ENCODE results near the gene ZNF469. TPM values are rescaled to one million over a fixed set of nuclear protein-coding genes. Genes with fewer than 3 reads are reported as not detected.

The ZNF469 gene
- polyA plus RNA-seq, 1 donor (not counting 4 experiments of a cell fraction or from before 2014, with no cell fraction given): not detected

DNA sequence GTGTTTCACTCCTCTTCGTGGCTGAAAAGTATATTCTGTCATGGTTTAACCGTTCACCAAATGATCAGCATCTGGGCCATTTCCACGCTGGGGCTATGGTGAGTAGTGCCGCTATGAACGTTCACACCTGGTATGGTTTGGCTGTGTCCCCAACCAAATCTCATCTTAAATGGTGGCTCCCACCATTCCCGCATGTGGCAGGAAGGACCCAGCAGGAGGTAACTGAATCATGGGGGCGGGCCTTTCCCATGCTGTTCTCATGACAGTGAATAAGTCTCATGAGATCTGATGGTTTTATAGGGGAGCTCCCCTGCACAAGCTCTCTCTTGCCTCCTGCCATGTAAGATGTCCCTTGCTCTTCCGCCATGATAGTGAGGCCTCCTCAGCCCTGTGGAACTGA lies 45.7 kb upstream of the ZNF469 start:
- no peak for DNase-seq (ENCODE audit: low read depth, low spot score)
- TF ChIP-seq, protein P1, sequence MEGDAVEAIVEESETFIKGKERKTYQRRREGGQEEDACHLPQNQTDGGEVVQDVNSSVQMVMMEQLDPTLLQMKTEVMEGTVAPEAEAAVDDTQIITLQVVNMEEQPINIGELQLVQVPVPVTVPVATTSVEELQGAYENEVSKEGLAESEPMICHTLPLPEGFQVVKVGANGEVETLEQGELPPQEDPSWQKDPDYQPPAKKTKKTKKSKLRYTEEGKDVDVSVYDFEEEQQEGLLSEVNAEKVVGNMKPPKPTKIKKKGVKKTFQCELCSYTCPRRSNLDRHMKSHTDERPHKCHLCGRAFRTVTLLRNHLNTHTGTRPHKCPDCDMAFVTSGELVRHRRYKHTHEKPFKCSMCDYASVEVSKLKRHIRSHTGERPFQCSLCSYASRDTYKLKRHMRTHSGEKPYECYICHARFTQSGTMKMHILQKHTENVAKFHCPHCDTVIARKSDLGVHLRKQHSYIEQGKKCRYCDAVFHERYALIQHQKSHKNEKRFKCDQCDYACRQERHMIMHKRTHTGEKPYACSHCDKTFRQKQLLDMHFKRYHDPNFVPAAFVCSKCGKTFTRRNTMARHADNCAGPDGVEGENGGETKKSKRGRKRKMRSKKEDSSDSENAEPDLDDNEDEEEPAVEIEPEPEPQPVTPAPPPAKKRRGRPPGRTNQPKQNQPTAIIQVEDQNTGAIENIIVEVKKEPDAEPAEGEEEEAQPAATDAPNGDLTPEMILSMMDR (optimal IDR thresholded peaks at IDR 0.05 in 1 of 3, IDR thresholded peaks at IDR 0.05 in 1 of 3, conservative IDR thresholded peaks at IDR 0.05 in 1 of 3; ENCODE audit: extremely low read depth in 1 of 3, insufficient read depth in 2 of 3, low read length in 3 of 3): no peak
- TF ChIP-seq EZH2 (IDR thresholded peaks at IDR 0.05; ENCODE audit: low read length): no peak
- H3K36me3 ChIP-seq (ENCODE audit: control insufficient read depth in 2 of 2, extremely low read depth in 1 of 2, insufficient read depth in 2 of 2, low read length in 2 of 2): no peaks in the 10 kb centered on the region

GRCh38 chr16:88337538-88337937 lies 45.2 kb upstream of the ZNF469 start:
- FAIRE-seq: no peak

More for the DNA sequence above, 45.7 kb upstream of the ZNF469 start:
- no peak overlapping the region for H3K27ac ChIP-seq (ENCODE audit: control insufficient read depth, insufficient read depth, low read length)
- H3K4me2 ChIP-seq (ENCODE audit: control insufficient read depth, extremely low read depth, insufficient read depth, low read depth, low read length): no peak overlapping the region
- H3K9me3 ChIP-seq (ENCODE audit: control insufficient read depth, low read depth, low read length): no peaks in the 10 kb centered on the region
- no peak for FAIRE-seq
- no peaks in the 10 kb centered on the region for H3K79me2 ChIP-seq (ENCODE audit: control insufficient read depth, insufficient read depth, low read length)
- peaks cover 16% of the 10 kb centered on the region for H3K4me1 ChIP-seq (ENCODE audit: control insufficient read depth, extremely low read depth, insufficient read depth, low read length)
- no peak overlapping the region for H2AFZ ChIP-seq (ENCODE audit: control insufficient read depth, low read length)
- dilution Hi-C loops (cut with MboI; ENCODE audit: extremely low pct_ligation_motif_present, low sequenced_read_pairs): no loop called here
- no peaks in the 10 kb centered on the region for H4K20me1 ChIP-seq (ENCODE audit: control insufficient read depth, extremely low read depth, insufficient read depth, low read length)
- no peak overlapping the region for H3K4me3 ChIP-seq (ENCODE audit: control insufficient read depth in 2 of 3, extremely low read depth in 1 of 3, insufficient read depth in 2 of 3, low read depth in 1 of 3, low read length in 3 of 3)
- no peak overlapping the region for H3K9ac ChIP-seq (ENCODE audit: control insufficient read depth, extremely low read depth, insufficient read depth, low read length)
- peaks cover 9% of the 10 kb centered on the region for H3K27me3 ChIP-seq (ENCODE audit: control insufficient read depth, extremely low read depth, insufficient read depth, low read length)
- H3K9me1 ChIP-seq (ENCODE audit: control insufficient read depth, extremely low read depth, insufficient read depth, low read length): no peaks in the 10 kb centered on the region

More at GRCh38 chr16:88337538-88337937, 45.2 kb upstream of the ZNF469 start:
- TF ChIP-seq, protein P1 (optimal IDR thresholded peaks at IDR 0.05 in 1 of 3, IDR thresholded peaks at IDR 0.05 in 1 of 3, conservative IDR thresholded peaks at IDR 0.05 in 1 of 3; ENCODE audit: extremely low read depth in 1 of 3, insufficient read depth in 2 of 3, low read length in 3 of 3): no peak
- no peak for TF ChIP-seq EZH2 (IDR thresholded peaks at IDR 0.05; ENCODE audit: low read length)
- H3K27me3 ChIP-seq (ENCODE audit: control insufficient read depth, extremely low read depth, insufficient read depth, low read length): peaks cover 13% of the 10 kb centered on the region
- H3K4me3 ChIP-seq (ENCODE audit: control insufficient read depth in 2 of 3, extremely low read depth in 1 of 3, insufficient read depth in 2 of 3, low read depth in 1 of 3, low read length in 3 of 3): no peak overlapping the region
- H3K36me3 ChIP-seq (ENCODE audit: control insufficient read depth in 2 of 2, extremely low read depth in 1 of 2, insufficient read depth in 2 of 2, low read length in 2 of 2): no peaks in the 10 kb centered on the region
- no peaks in the 10 kb centered on the region for H3K9me3 ChIP-seq (ENCODE audit: control insufficient read depth, low read depth, low read length)
- H3K27ac ChIP-seq (ENCODE audit: control insufficient read depth, insufficient read depth, low read length): no peak overlapping the region
- H3K4me1 ChIP-seq (ENCODE audit: control insufficient read depth, extremely low read depth, insufficient read depth, low read length): peaks cover 11% of the 10 kb centered on the region
- H3K9me1 ChIP-seq (ENCODE audit: control insufficient read depth, extremely low read depth, insufficient read depth, low read length): no peaks in the 10 kb centered on the region
- dilution Hi-C loops (cut with MboI; ENCODE audit: extremely low pct_ligation_motif_present, low sequenced_read_pairs): no loop called here
- H2AFZ ChIP-seq (ENCODE audit: control insufficient read depth, low read length): no peak overlapping the region
- no peaks in the 10 kb centered on the region for H4K20me1 ChIP-seq (ENCODE audit: control insufficient read depth, extremely low read depth, insufficient read depth, low read length)
- H3K4me2 ChIP-seq (ENCODE audit: control insufficient read depth, extremely low read depth, insufficient read depth, low read depth, low read length): no peak overlapping the region
- no peak overlapping the region for H3K9ac ChIP-seq (ENCODE audit: control insufficient read depth, extremely low read depth, insufficient read depth, low read length)
- no peaks in the 10 kb centered on the region for H3K79me2 ChIP-seq (ENCODE audit: control insufficient read depth, insufficient read depth, low read length)
- no peak for DNase-seq (ENCODE audit: low read depth, low spot score)
